Fibroblast of skin of right quadriceps (primary cell): ENCODE data around the gene ZNF396.

Experiments
- DNase-seq: peaks from one replicate; pipeline ENCODE4 v3.0.0-alpha.2; 2013

ZNF396 gene

DNA sequence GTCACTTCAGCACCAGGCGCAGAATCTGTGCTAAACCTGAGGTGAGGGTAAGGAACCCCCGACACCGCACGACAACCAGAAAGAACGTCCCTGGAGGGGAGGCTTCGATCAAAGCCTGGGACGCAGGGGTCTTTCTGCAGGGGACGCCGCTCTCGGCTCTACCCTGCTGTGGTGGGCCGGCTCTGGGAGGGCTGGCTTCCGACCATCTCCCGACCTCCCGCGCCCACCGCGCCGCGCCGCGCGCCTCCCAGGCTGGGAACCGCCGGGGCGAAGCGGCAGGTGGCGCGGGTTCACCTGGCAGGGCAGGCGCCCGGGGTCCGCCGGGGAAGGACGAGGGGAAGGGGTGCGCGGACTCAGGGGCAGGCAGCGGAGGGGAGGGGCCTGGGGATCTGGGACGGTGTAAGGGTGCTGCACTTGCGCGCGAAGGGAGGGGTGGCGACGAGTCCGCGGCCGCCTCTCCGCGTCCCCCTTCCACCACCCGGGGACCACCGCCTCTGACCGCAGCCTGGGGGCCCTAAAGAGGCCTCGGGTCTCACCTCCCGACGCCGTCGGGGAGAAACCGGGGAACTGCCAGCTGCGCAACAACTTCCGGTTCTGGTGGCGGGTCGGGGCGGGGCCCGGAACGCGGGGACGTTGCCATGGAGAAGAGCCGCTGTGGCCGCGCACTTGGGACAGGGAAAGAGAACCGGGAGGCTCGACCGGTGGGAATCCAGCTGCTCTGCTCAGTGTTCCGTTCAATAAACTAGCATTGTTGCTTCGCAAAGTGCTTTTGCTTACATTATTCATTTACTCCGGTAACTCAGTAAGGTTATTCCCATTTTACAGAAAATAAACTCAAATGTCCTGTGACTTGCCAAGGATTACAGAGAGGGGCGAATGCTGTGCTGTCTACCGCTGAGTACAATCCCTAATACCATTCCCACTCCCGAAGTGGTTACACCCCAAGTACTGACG lies at the start of gene ZNF396:
TSS of gene ZNF396 (minus strand) at position 596 of the 954 bp plus-strand sequence. CDS start 3,045 bp downstream, outside the sequence.
- DNase-seq = peak; percentile 42

DNA sequence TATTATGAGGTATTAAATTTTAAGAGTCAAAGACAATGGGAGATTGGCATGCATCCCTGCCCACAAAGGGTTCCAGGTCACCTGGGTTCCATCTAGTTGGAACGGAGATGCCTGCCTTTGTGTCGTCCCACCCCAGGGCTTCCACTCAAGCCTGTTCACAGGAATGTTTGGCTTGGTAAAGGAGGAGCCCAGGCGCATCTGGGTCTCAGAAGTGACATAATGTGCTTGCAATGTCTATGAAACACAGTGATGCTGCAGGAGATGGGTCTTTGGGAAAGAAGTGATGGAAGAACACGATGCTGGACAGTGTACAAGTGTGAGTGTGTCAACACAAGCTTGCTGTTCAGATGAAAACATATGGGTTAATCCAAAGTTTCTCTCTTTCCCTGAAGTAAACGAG lies 49.6 kb upstream of the ZNF396 start:
- no peak for DNase-seq

DNA sequence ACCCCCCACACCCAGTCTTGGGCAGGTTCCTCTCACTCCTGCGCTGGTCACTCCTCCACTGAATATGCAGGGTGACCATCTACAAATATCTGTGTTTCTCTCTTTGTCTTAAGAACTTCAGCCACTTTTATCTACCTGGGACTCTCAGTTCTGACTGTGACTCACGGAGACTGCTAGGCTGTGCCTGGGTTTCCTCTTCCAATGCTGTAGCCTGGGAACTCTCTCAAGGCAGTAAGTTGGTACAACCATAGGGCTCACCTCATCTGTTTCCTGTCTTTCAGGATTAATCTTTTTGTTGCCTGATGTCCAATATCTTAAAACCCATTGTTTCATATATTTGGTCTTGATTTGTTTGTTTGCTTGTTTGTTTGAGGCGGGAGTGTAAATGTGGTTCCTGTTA lies 47.2 kb upstream of the ZNF396 start:
- no peak for DNase-seq

DNA sequence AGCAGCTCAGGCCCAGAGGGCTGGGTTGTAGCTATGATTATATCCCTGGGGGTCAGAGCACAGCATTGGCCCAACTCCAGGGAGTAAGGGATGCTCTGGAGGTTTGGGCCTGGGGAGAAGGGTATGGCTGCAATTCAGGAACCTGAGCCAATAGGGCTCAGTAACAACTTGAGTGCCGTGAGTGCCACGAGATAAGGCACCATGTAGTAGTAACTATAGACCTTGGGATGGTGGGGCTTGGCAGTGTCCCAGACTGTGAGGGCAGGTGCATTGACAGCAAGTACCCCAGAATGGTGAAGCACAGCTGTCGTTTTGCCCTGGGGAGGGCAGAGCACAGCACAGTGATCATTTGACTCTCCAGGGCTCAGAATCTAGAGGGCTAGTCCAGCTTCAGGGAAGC lies 45.1 kb upstream of the ZNF396 start:
- no peak for DNase-seq

DNA sequence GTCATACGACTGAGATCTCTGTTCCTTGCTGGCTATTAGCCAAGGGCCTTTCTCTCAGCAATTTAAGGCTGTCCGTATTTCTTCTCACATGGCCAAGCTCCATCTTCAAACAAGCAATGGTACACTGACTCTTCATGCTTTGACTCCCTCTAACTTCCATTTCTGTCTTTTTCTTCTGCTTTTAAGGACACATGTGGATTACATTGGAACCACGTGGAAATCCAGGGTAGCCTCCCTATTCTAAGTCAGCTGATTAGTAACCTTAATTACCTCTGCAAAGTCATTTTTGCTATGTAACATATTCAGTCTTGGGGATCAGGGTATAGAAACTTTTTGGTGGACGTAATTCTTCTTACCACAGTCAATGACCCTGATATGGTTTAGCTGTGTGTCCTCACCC lies 41.5 kb upstream of the ZNF396 start:
- no peak for DNase-seq

DNA sequence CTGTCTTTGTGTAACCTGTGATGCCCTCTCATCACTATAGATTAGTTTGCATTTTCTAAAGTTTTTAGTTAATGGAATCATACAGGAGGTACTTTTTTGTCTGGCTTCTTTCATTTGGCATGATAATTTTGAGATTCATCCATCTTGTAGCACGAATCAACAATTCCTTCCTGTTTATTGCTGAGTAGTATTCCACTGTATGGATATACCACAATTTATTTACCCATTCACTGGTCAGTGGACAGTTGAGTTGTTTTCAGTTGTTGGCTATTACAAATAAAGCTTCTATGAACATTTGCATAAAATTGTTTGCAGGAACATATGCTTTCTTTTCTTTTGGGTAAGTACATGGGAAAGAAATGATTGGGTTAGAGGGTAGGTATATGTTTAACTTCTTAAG lies 40.1 kb upstream of the ZNF396 start:
- no peak for DNase-seq

DNA sequence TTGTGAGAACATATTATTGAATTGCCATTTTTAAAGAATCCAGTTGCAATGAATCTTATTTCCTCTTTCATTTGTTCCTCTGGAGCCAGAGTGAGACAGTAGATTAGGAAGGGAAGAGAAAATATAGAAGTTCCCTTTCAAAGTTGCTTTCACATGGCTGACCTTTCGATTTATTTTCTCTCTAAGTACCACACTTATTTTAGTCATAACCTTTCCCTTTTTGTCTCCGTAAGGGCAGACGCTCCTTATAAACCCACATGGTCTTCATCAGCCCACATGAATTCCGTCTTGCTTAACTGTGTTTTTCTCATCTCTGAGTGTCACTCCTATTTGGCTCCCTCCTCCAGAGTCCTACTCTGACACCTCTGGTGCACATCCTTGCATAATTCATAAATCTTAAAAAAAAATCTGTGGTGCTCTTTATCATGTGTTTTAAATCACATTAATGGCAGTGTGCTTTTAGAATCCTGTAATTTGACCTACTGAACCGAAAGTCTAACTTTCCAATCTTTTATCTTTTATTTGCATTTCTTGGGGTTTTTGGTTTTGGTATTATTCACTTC lies 38.5 kb upstream of the ZNF396 start:
- DNase-seq = peak; percentile 32

DNA sequence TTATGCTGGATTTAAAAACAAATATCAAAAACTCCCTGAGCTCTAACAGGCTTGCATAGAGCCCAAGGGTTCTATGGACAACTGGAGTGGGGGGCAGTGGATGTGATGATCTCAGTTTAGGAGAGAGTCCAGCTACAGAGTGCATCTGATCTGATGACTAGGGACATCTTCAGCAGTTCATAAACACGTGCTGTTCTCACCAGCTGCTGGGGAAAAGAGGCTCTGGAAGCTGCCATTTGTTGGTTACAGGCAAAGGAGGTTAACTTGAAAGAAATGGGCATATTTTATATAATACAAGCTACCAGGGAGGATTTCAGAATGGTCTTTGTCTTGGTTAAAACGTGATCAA lies 36.0 kb upstream of the ZNF396 start:
- no peak for DNase-seq

DNA sequence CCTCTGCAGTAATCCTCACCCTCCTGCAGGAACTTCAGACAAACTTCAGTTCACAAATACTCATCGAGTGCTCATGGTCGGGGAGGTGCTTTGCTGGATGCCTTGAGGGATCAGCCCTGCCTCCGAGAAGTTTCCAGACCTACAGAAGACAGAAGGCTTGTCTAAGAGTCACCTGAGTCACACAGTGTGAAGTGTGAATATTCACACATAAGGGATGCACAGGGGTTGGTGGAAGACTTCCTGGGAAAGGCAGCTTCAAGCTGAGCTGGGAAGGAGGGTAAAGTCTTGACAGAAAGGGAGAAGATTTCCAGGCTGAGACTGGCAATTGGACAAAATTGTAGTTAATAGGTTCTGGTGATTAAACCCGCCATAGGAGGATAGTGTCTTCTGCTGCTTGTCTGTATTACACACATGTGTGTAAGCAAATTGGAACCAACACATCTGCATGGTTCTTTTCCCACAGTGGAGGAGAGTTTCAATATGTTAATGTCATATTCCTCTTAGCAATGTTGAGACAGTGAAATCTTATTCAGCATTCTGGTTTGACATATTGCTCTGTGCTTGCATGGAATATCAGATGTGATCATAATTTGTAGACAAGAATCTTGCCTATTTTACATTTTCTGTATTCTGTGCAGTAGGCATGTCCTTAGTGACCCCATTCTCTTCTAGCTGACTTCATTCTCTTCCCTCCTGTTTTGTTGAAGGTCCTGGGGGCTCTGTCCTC lies 34.7 kb upstream of the ZNF396 start:
- no peak for DNase-seq

DNA sequence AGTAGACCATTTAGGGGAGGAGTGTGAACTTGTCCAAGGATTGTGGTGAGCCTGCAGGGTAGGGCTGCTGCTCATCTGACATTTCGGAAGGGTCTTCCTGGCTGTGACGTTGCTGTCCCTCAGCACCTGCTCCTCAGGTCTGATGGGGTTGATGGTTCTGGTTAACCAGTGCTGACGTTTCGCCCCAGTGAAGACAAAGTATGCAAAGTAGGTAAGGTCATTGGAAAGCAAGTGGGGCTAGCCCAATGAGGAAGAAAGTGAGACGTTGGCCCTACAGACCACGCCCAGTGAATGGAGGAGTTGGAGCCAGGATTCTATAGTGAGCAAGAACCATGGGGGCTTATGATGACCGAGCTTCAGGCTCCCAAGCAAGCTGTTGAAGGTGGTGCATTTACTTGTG lies 33.4 kb upstream of the ZNF396 start:
- no peak for DNase-seq

DNA sequence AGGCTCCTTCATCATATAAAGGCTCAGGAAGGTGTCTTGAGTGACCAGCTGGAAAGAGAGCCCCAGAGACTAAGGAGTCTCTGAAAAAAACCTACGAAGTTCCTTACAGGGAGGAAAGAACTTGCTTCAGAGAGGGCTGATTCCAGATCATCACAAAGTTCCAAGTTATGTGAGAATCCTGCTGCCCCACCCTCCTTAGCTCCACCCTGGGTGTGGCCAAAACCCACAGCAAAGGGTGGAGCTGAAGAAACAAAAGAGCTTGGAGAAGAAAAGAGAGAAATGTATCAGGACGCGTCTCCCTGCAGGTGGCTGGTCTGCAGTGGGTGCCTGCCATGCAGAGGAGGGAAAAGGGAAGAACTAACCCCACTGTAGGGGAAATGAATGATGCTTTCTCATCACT lies 32.8 kb upstream of the ZNF396 start:
- DNase-seq = no peak

DNA sequence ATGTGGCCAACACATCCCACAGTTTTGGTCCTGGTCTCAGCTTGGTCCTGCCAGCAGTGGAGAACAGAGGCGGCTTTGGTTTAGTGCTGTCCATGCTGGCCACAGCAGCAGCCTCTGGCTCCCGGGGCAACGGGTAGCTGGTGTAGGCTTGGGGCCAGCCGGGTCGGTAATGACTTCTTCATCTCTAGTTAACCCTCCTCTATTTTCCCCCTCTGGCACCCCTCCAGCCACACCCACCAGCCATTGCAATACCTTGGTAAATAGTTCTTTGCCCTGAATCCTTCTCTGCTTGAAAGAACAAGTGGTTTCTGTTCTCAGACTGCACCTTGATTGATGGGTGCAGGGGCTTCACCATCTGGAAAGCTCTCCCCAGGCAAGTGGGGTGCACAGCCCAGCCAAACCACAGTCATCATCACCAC lies 31.7 kb upstream of the ZNF396 start:
- DNase-seq = no peak

DNA sequence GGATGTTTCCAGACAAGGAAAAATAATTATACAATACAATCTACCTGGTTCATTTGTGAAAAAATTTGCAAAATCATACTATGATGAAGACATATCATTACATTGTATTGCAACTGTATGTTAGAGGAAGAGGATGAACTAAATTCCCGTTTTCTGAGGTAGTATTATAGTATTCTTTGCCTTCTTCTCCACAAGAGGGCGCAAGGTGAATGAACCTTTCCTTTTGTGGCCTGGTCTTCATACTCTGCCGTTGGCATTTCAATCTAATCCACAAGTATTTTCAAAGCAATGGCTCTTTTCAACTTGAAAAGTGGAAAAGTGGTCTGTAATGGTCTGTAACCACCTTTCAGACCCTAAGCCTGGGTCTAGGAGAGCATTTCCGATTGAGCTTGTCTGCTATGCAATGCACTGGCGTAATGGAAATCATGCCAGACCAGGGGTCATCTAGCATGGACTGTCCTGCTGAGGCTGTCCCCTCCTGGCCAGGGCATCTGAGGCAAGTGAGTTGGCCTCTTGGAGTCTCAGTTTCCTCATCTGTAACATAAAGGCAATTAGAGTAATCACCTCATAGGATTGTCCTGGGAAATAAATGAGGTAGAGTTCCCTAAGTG lies 30.8 kb upstream of the ZNF396 start:
- DNase-seq = peak; percentile 66

DNA sequence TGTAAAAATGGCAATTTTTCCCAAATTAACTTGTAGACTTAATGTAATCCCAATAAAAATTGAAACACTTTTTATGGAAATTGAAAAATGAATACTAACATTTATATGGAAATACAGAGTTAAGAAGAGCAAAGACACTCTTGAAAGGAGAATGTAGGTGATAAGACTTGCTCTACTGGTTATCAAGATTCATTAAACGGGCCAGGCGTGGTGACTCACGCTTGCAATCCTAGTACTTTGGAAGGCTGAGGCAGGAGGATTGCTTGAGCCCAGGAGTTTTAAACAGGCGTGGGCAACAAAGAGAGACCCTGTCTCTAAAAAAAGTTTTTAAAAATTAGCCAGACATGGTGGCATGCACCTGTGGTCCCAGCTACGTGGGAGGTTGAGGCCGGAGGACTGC lies 29.5 kb upstream of the ZNF396 start:
- no peak for DNase-seq

DNA sequence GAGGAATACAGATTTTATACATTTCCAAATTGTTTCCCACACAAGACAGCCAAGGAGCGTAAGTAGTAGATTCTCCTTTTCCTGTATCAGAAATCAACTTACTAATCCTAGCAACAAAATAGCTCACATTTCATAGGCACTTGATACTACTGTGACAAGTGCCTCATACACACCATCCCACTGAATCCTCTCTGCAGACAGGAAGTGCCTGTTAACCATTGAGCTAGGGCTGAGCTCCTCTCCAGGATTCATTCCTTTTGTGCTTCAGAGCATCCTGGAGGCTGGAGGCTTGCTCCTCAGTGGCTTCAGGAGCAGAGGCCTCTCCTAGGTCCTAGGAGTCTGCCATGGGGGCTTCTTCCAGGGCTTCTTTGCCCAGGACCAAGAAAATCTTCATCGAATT lies 20.8 kb upstream of the ZNF396 start:
- DNase-seq = no peak

DNA sequence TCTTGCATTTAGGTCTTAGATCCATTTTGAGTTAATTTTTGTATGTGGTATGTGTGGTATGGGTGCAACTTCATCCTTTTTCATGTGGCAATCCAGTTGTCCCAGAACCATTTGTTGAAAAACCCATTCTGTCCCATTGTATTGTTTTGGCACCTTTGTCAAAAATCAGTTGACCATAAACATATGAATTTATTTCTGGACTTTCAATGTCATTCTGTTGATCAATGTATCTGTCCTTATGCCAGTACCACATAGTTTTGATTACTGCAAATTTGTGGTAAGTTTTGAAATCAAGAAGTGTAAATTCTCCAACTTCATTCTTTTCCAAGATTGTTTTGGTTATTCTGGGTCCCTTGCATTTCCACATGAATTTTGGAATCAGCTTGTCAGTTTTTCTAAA lies 16.6 kb upstream of the ZNF396 start:
- no peak for DNase-seq

DNA sequence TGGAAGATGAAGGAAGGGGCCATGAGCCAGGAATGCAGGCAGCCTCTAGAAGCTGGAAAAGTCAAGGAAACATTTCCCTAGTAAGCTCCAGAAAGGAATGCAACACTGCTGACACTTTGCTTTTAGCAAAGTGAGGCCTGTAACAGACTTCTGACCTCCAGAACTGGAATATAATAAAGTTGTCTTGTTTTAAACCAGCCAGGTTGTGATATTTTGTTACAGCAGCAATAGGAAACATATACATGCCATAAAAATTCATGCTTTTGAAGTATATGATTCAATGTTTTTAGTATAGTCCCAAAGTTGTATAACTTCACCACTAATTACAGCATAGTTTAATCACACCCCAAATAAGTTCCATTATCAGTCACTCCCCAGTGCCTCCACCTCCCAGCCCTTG lies 15.2 kb upstream of the ZNF396 start:
- no peak for DNase-seq

DNA sequence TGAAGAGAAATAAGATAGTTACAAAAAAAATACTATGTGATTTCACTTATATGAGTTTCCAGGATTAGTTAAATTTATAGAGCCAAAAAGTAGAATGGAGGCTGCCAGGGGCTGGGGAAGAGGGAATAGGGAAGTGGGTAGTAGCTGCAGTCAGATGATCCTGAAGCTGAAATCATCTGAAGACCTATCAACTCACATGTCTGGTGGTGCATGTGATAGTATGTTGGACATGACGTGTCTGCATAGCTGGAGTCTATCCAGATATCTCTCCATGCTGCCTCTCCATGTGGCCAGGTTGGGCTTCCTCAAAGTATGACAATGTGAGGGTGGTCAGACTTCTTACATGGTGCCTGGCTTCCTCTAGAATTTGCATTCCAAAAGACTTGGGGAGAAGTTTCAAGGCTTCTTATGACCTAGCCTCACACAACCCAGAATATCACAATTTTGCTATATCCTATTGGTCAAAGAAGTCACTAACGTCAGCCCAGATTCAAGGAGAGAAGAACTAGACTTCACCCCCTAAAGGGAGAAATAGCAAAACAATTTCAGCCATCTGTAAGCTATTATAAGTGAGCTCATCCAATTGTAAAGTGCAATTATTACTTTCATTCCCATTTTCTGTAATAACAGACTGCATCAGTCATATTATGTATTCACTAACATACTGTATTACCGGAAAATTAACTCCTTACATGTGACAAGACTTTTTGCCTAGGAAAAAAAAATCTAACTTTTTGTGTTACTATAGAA lies 14.0 kb upstream of the ZNF396 start:
- no peak for DNase-seq

DNA sequence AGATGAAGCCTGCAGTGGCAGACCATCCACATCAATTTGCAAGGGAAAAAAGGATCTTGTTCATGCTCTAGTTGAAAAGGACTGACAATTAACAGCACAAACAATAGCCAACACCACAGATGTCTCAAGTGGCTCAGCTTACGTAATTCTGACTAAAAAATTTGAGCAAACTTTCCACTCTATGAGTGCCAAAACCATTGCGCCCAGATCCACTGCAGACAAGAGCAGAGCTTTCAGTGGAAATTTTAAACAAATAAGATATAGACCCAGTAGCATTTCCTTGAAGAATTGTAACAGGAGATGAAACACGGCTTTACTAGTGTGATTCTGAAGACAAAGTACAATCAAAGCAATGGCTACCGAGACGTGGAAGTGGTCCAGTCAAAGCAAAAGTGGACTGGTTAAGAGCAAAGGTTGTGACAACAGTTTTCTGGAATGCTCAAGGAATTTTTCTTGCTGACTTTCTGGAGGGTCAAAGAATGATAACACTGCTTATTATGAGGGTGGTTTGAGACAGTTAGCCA lies 12.0 kb upstream of the ZNF396 start:
- peak; percentile 15 for DNase-seq

DNA sequence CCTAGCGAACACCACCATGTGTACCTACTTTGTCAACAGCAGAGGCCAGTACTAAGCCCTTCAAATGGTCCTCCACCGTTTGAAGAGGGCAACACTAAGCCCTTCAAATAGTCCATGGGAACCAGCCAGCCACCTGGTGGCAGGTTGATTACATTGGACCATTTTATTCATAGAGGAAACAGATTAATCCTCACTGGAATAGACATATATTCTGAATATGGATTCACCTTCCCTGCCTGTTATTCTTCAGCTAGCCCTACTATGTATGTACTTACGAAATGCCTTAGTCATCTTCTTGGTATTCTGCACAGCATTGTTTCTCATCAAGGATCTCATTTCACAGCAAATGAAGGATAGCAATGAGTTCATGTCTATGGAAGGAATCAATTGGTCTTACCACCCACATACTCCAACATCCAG lies 10.0 kb upstream of the ZNF396 start:
- DNase-seq = peak; percentile 10

DNA sequence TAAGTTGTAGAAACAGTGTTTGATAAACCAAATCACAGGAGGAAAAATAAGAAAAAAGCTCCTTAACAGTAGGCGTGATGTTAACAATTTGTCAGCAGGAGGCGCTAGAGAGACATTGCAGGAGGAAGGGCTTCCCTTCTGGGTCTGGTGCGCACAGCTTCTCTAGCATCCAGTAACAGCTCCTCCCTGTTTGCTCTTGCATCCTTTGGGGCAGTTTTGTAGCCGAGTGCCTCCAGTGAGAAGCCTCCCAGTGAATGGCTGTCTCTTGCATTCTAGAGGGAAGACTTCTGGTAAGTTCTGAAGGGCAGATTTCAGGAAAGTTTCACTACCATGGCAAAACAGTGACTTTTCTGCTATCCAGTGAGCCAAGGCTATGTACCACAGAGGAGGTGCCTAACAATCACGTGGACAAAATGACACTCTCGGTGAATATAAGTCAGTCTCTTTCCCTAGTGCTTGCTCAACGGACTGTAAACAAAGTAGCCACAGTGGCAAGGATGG lies 9.5 kb upstream of the ZNF396 start:
- DNase-seq = peak; percentile 60

DNA sequence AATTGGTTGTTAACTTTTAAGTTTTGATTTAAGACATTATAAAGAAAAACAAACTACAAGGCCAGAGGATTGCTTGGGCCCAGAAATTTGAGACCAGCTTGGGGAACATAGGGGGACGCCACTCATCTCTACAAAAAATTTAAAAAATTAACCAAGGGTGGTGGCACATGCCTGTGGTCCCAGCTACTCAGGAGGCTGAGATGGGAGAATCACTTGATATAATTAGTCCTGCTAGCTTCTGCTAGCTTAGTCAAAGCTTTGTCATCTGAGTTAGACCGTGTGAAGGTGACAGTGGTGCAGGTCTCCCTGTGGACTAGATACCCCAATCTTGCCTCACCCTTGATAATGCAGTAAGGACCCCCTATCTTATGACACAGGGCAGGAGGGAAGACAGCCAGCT lies 6.0 kb upstream of the ZNF396 start:
- DNase-seq = no peak
